Left kidney (tissue), 2 donors: Measurements from ENCODE around the gene APOA1. TPM values are rescaled to one million over a fixed set of nuclear protein-coding genes. Genes with fewer than 3 reads are reported as not detected.

Experiments
- DNase-seq: peaks from one replicate; pipeline ENCODE4 v3.0.0-alpha.2; 2013
- polyA plus RNA-seq: library from polyadenylated mRNA; unstranded; fragments of 120-200 nt; gene quantifications from one replicate; pipeline ENCODE4 v1.2.1, GENCODE V29; 2013; ENCODE audit not compliant: insufficient read length

APOA1 gene
- polyA plus RNA-seq, 1 donor: 97.1 TPM

- DNase-seq: no peak
These were observed 24.1 kb upstream of the APOA1 start for GRCh38 chr11:116861539-116861938.

- no peak for DNase-seq
These were observed 22.9 kb upstream of the APOA1 start for GRCh38 chr11:116860303-116860702.

GRCh38 chr11:116859175-116859574, 21.8 kb upstream of the APOA1 start:
- no peak for DNase-seq

- no peak for DNase-seq
These were observed 20.5 kb upstream of the APOA1 start for GRCh38 chr11:116857936-116858335.

GRCh38 chr11:116857316-116857715, 19.9 kb upstream of the APOA1 start:
- no peak for DNase-seq

GRCh38 chr11:116856423-116856822, 19.0 kb upstream of the APOA1 start:
- no peak for DNase-seq

GRCh38 chr11:116855413-116855812, 18.0 kb upstream of the APOA1 start:
- no peak for DNase-seq

GRCh38 chr11:116853461-116854073, 16.1 kb upstream of the APOA1 start:
- DNase-seq: no peak

- DNase-seq: no peak
These were observed 15.0 kb upstream of the APOA1 start for GRCh38 chr11:116852261-116853031.

GRCh38 chr11:116851626-116852025, 14.2 kb upstream of the APOA1 start:
- DNase-seq: no peak

- DNase-seq: no peak
These were observed 12.1 kb upstream of the APOA1 start for GRCh38 chr11:116849486-116849885.

GRCh38 chr11:116849060-116849459, 11.6 kb upstream of the APOA1 start:
- DNase-seq: no peak

GRCh38 chr11:116847612-116848011, 10.2 kb upstream of the APOA1 start:
- no peak for DNase-seq

- DNase-seq: no peak
These were observed 7.3 kb upstream of the APOA1 start for GRCh38 chr11:116844722-116845121.

- no peak for DNase-seq
These were observed 6.2 kb upstream of the APOA1 start for GRCh38 chr11:116843661-116844060.

- DNase-seq: no peak
These were observed 5.5 kb upstream of the APOA1 start for GRCh38 chr11:116842909-116843308.

- DNase-seq: no peak
These were observed 4.7 kb upstream of the APOA1 start for GRCh38 chr11:116842117-116842516.

- no peak for DNase-seq
These were observed 3.4 kb upstream of the APOA1 start for GRCh38 chr11:116840746-116841296.

GRCh38 chr11:116840224-116840745, 2.9 kb upstream of the APOA1 start:
- no peak for DNase-seq

- DNase-seq: no peak
These were observed 1.1 kb upstream of the APOA1 start for GRCh38 chr11:116838321-116839084.

- no peak for DNase-seq
These were observed 810 bp downstream of the APOA1 start for GRCh38 chr11:116836632-116836991.

GRCh38 chr11:116835791-116836631, 1.4 kb downstream of the APOA1 start:
- peak; percentile 92 for DNase-seq
